Activated CD4-positive, alpha-beta T cell treated with anti-CD3 and anti-CD28 coated beads for 48 hours (primary cell): ENCODE results near the gene MT1M.
"Not testable (repeated sequence)": the region's sequence is repeated elsewhere in the genome, so short reads cannot be mapped to it uniquely, and the experiment has no call there.

Source experiments
- DNase-seq: peaks from one replicate; pipeline ENCODE4 v3.0.0-alpha.2; 2020

The MT1M gene

DNA sequence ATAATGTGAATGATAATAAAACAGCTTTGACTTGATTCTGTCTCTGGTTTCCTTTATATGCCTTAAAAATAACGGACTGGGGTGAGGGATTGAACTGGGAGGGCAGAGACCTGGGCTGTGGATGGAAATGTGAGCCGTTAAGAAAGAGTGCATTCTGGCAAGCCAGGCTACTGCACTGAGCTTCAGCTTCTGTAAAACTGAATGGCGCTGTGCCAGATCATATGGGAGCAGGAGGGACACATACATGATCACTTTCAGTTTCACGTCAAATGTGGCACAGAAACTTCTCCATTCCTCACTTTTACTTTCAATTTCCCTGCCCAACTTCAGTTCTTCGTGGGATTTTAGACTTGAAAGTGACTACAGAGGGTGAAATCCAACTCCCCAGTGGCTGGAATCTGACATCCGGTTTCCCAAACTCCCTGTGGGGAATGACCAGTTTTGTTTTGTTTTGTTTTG lies 23.0 kb upstream of the MT1M start:
- peak; percentile 88 for DNase-seq

DNA sequence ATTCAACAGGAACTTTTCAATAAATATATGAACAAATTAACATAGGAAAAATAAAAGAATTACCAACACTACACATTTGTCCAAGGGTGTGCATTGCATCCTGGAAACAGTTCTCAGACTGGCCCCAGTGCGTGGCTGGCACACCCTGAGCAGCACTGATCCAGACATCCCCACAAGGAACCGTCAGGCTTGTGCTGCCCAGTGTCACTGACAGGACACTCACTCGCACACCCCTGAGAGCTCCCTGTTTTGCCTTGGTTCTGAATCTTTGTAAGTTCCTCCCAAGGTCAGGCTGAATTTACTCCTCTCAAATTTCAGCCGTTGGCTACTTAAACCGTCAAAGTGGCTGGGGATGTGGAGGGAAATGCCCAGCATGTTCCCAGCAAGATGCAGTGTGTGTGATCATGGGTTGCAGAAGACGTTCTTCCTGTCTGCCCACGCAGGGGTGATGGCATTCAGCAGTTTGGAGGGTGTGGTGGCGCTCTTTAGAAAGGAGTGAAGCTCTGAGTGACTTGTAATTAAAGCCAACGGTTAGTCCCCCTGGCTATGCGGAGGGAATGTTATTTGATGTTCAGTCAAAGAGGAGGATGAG lies 22.3 kb upstream of the MT1M start:
- DNase-seq: peak; percentile 88

DNA sequence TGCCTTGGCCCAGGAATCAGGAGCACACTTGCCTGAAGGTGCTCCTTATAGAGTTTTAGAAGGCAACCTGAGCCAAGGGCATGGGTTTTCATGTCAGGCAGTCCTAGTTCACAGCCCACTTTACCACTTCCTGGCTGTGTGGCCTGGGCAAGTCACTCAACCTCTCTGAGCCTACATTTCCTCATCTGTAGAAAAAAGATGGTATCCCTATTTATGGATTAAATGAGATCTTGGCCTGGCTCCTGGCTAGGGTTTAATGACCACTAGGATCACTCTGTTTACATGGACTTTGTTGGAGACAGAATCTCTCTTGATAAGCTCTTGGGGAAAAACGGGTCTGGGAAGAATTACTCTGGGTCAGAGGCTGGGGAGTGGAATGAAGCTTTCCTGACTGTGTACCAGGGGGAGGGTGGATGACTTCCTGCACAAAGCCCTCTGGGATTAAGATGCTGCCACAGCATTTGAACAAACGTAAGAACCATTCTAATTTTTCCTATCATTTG lies 21.8 kb upstream of the MT1M start:
- DNase-seq: no peak

DNA sequence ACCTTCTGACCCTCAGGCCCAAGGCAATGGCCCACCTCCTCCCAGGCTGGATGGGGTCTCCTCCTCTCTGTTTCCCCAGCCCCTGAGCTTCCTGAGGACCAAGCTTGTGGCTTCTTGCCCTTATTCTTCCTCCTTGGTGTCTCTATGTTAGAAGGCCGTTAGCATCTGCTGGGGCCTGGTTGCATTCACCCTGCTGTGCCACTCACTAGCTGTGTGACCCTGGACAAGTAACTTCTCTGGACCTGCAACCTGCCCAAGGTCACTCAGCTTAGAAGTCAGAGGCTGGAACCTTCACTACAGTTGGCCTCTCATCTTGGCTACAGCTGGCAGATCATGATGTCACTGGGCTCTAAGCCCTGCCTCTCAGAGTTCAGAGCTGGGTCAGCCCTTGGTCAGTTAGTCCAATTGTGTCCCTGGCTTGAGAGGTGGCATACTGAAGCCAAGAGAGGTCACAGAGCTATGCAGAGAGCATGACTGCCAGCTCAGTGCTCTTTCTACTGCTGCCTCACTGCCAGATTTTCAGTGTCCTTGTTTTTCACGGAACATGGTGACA lies 21.1 kb upstream of the MT1M start:
- peak; percentile 28 for DNase-seq

DNA sequence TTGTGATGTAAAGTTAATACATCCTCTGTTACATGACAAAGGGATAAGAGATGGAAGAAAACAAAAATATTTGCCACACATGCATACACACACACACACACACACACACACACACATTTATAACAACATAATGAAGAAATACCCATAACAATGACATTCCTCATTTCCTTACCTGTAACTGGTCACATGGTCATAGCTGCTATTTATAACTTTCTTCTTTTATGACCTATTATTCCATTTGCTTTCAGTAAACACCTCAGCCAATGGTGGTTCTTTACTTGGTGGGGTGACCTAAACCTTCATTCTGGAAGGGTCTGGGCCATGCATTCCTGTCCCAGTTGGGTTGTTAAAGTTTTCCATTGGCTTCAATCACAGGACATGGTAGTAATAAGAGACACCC lies 18.8 kb upstream of the MT1M start:
- DNase-seq: no peak

DNA sequence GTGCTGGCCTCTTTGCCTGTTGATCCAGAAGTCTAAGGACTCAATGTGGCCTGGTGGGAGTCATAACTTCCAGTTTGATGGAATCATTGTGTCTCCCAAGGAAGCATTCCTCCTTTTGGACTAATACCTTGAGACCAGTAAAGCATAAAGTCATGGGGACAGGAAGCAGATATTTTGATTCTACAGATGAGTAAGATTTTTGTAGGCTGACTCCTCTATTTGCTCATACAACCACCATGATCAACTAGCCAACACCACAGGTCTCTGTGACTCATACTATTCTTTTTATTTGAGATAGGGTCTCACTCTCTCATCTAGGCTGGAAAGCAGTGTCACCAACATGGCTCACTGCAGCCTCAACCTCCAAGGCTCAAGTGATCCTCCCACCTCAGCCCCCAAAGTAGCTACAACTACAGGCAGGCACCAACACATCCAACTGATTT lies 17.9 kb upstream of the MT1M start:
- peak; percentile 52 for DNase-seq

DNA sequence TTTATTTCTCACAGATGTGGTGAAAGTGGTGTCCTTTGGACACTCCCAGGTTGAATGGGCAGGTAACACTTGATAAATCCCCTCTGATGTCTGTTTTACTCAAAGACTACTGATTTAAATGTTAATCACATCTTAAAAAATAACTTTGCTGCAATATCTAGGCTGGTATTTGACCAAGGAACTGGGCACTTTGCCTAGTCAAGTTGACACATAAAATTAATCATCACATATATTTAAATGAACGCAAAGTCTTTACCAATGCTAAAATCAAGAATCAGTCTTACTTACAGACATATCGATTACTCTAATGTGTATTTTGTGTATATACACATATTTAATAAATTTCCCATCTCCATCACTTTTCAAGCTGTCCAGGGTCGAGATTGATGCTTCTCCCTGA lies 17.1 kb upstream of the MT1M start:
- DNase-seq: no peak

DNA sequence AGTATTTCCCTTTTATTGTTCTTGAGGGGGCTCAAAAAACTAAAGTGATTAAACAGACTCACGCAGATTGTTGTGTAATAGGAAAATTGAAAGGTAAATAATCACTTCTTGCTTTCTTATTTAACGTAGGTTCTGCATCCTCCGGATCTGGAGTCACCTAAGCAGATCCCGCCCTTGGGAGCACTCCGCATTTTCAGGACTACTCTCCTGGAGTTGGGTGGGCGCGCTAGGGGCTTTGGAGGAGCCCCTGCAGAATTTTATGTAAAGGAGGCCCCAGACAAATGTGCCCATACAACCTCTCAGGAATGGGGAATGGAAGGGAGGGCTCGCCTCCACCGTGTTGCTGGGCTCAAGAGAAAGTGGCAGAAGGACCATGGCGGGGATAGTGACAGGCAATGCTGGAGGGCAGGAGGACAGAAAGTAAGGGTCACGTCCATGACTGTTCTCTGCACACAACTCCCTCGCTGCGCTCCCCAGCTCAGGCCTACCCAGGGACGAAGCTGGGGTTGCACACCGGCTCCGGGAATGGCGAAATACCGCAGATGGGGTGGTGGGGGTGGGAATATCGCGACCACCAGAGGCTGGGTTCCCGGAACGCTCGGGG lies 15.7 kb upstream of the MT1M start:
- DNase-seq: no peak

DNA sequence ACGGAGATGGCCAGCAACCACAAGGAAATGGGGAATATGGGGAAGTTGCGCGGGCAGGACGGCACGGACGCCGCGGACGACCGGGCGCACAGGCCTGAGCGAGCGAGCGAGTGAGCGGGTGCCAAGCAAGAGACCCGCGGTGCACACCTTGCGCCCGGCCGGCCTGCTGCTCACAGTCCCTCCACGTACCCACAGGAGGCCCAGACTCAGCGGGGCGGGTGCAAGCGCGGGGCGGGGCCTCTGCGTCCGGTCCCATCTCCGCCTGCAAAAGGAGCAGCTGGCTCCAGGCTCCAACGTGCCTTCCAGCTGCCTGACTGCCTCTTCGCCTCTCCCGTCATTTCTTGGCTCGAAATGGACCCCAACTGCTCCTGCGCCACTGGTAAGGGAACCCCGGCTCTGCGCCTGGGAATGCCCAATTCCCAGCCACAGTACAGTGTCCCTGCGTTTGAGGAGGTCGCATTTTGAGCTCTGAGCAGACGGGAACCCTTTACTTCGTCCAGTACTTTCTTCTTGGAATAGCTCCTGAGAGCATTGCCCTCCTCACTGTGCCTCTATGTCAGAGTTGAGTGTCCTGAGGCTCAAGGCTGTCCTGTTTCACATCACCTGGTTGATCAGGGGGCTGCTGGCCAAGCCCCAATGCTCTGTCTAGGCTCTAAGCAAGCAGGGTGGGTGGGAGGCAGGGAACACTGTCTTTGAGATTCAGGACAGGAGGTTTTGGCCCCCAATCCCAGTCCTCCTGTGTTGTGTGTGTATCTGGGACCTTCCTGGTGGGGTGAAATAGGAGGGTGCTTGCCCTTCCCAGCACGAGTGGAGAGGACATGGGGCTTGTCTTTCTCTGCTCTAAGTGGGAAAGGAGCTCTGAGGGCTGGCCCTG lies 15.0 kb upstream of the MT1M start:
- DNase-seq: peak; percentile 84

DNA sequence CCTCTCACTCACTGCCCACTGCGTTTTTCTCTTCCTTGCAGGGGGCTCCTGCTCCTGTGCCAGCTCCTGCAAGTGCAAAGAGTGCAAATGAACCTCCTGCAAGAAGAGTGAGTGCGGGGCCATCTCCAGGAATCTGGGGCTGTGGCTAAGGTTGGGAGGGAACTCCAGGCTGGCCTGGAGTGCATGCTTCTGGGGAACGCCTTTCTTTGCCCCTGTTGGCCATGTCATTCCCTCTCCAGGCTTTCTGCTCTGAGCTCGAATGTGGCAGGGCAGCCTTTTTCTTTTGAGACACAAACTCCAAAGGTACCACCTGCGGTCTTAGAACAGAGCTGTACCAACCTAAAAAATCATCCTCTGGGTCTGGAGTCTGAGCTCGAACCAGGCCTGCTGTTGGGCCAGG lies 14.3 kb upstream of the MT1M start:
- no peak for DNase-seq

DNA sequence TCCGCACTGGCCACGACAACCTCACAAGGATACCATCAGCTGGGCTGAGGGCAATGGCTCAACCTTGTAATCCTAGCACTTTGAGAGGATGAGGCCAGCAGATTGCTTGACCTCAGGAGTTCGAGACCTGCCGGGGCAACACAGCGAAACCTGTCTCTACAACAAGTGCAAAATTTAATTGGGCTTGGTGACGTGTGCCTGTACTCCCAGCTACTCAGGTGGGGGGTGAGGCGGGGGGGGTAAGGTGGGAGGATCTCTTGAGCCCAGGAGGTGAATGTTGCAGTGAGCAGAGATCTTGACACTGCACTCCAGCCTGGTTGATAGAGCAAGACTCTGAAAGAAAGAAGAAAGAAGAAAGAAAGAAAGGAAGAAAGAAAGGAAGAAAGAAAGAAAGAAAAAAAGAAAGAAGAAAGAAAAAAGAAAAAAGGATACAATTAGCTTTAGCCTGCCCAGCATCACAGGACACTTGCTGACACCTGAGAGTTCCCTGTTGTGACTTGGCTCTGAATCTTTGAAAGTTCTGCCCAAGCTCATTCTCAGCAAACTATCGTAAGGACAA lies 12.0 kb upstream of the MT1M start:
- DNase-seq: no peak

DNA sequence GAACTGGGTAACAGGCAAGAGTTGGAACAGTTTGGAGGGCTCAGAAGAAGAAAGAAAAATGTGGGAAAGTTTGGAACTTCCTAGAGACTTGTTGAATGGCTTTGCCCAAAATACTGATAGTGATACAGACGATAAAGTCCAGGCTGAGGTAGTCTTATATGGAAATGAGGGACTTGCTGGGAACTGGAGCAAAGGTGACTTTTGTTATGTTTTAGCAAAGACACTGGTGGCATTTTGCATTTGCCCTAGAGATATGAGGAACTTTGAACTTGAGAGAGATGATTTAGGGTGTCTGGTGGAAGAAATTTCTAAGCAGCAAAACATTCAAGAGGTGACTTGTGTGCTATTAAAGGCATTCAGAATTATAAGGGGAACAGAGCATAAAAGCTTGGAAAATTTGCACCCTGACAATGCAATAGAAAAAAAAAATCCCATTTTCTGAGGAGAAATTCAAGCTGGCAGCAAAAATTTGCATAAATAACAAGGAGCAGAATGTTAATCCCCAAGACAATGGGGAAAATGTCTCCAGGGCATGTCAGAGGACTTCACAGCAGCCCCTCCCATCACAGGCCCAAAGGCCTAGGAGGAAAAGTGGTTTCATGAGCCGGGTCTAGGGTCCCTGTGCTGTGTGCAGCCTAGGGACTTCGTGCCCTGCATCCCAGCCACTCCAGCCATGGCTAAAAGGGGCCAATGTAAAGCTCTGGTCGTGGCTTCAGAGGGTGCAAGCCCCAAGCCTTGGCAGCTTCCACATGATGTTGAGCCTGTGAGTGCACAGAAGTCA lies 10.6 kb upstream of the MT1M start:
- DNase-seq: not testable (repeated sequence)

DNA sequence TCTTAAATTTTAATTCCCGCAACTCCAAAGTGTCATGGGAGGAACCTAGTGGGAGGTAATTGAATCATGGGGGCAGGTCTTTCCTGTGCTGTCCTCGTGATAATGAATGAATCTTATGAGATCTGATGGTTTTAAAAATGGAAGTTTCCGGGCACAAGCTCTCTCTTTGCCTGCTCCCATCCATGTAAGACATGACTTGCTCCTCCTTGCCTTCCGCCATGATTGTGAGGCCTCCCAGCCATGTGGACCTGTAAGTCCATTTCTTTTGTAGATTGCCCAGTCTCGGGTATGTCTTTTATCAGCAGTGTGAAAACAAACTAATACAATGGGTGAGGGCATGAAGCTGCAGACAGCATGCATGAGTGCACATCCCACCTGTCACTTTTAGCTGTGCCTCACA lies 9.3 kb upstream of the MT1M start:
- DNase-seq: not testable (repeated sequence)

DNA sequence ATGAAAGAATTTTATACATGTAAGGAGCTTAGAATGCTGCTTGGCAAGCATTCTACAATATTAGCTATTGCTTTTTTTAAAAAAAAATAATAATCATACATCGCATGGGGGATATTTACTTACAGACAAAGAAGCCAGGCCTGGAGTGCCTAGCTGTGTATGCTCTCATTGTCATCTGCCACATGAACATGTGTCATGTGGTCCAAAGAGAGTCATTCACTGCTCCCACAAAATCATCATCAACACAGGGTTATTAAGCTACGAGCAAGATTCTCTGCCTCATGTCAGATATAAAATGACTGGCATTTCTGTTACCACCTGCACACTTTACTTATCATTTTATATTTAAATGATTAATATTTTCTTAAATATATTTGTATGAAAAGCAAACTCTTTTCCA lies 8.8 kb upstream of the MT1M start:
- DNase-seq: no peak

DNA sequence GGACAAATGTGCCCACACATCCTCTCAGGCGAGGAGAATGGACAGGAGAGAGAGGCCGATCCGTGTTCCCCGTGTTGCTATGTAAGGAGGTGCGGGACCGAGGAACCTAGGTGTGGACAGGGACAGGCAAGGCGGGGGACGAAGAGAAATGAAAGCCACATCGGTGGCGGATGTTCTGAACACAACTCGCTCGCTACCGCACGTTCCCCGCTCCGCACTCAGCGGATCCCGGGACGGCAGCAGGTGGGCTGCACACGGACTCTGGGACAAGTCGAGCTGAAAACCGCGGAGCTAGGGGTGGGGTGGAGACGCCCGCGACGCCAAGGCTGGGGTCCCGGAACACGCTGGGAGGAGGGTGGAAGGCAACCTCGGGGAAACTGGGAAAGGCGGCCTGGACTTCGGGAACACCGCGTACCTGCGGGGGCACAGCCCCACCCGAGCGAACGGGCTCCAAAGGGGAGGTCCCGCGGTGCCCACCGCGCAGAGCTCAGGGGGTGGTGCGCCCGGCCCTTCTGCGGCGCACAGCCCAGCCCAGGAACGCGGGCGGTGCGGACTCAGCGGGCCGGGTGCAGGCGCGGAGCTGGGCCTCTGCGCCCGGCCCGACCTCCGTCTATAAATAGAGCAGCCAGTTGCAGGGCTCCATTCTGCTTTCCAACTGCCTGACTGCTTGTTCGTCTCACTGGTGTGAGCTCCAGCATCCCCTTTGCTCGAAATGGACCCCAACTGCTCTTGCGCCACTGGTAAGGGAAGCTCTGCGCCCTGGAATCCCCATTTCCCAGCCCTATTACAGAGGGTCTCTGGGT lies 7.1 kb upstream of the MT1M start, which contains the start of gene MT1E:
TSS of gene MT1E (plus strand) at position 642 of the 803 bp plus-strand sequence. CDS start at position 713, 71 bp downstream.
- peak; percentile 84 for DNase-seq

DNA sequence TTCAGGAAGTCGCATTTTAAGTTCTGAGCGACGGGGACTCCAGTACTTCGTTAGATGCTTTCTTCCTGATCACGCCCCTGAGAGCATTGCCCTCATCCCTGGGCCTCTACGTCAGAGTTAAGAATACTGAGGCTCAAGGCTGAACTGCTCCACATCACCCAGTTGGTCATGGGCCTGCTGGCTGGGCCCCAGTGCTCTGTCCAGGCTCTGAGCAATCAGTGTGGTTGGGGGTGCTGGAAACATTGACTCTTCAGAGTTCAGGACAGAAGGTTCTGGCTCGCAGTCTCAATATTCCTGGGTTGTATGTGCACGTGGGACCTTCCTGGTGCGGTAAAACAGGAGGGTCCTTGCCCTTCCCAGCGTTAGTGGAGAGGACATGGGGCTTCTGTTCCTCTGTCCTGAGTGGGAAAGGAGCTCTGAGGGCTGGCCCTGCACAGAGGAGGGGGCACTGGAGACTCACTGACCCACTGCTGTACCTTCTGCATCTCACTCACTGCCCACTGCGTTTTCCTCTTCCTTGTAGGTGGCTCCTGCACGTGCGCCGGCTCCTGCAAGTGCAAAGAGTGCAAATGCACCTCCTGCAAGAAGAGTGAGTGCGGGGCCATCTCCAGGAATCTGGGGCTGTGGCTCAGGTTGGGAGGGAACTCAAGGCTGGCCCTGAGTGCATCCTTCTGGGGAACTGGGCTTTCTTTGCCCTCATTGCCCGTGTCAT lies 6.4 kb upstream of the MT1M start:
- no peak for DNase-seq

DNA sequence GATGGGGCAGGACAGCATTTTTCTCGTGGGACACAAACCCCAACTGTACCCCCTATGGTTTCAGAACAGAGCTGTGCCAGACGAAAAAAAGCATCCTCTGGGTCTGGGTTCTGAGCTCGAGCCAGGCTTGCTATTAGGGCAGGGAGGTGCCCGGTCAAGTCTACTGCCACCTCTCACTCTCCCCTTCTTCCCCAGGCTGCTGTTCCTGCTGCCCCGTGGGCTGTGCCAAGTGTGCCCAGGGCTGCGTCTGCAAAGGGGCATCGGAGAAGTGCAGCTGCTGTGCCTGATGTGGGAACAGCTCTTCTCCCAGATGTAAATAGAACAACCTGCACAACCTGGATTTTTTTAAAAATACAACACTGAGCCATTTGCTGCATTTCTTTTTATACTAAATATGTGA lies 5.8 kb upstream of the MT1M start:
- no peak for DNase-seq

DNA sequence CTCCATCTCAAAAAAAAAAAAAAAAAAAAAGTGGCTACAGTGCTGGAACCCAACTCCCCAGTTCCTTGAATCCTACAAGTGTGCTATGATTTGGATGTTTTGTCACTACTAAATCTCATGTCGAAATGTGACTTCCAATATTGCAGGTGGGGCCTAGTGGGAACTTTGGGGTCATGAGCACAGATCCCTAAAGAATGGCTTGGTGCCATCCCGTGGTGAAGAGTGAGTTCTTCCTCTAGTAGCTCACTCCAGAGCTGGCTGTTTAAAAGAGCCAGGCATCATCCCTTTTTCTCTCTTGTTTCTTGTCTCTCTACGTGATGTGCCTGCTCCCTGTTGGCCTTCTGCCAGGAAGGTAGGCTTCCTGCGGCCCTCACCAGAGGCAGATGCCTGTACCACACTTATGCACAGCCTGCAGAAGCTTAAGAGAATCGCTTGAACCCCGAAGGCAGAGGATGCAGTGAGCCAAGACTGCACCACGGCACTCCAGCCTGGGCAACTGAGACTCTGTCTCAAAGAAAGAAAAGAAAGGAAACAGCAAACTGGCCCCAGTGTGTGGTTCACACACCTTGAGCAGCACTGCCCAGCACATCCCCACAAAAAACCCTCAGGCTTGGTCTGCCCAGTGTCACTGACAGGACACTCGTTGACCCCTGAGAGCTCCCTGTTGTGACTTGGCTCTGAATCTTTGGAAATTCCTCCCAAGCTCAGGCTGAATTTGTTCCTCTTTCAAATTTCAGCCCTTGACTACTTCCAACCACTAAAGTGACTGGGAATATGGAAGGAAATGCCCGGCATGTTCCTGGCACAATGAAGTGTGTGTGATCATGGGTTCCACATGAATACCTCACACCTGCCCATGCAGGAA lies 3.7 kb upstream of the MT1M start:
- no peak for DNase-seq

DNA sequence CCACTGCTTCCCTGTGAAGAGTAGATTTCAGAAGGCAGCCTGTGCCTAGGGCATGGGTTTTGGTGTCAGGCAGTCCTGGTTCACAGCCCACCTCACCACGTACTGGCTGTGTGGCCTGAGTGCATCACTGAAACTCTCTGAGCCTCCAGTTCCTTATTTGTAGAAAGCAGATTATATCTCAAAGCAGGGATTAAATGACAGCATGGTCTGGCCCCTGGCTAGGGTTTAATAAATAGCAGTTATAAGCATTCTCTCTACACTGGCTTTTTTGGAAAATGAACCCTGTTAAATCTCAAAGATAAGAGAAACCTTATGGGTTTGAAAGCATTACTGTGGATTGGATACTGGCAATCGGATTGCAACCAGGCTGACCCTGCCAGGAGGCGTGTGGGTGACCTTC lies 2.9 kb upstream of the MT1M start:
- DNase-seq: no peak

DNA sequence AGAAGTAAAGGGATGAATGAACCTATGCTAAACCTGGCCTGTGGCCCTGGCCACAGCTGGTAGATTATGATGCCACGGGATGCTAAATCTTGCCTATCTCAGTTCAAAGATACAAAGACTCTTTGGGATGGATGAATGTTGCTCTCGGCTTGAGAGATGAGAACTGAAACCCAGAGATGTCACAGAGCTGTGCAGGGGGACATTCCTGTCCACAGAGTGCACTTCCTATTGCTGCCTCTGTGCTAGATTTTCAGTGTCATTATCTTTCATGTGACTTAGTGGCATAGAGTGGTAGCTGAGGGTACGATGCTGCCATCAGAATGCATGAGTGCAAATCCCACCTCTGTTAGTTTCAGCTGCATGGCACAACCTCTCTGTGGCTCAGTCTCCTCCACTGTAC lies 2.3 kb upstream of the MT1M start:
- DNase-seq: no peak
